Stimulated activated CD4-positive, alpha-beta T cell treated with anti-CD3 and anti-CD28 coated beads, Interleukin-1b, Interleukin-23, amount 100 ng/mL, for 1 hour (primary cell): ENCODE results near the gene RPRD2.
A peak's percentile ranks its signal among the peaks of the same experiment; 100 is the strongest.

Source experiments
- DNase-seq, 2 donors: peaks; one replicate each; pipeline ENCODE4 v3.0.0-alpha.2; 2020; ENCODE audit warnings: low read depth in 2 of 2

RPRD2 gene

DNA sequence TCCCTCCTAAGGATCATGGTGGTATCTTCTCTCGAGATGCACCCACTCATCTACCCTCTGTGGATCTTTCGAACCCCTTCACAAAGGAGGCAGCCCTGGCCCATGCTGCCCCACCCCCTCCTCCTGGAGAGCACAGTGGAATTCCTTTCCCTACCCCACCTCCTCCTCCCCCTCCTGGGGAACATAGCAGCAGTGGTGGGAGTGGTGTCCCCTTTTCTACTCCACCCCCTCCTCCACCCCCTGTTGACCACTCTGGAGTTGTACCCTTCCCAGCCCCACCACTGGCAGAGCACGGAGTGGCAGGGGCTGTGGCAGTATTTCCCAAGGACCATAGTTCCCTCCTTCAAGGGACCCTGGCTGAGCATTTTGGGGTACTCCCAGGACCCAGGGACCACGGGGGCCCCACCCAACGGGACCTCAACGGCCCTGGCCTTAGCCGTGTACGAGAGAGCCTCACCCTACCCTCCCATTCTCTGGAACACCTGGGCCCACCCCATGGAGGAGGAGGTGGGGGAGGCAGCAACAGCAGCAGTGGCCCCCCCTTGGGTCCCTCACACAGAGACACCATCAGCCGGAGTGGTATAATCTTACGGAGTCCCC is 108.8 kb downstream of the RPRD2 start:
- no peak for DNase-seq

DNA sequence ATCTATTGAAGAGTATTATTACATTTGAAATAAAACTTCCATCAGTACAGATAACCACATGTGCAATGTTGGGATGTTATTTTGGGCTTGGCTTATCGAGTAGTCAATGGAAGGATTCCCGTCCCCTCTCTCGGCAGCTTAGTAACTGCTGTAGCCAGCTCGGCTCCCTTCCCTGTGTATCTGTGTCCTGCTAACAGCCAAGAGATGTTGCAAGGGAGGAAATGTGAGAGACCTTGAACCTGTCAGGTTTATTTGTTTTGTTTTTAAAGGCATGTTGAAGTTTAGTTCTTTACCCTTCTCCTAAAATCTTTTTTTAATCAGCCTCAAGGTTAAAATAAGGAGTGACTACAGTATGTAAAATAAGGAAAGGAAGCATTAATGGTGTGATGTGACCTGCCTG is 109.7 kb downstream of the RPRD2 start:
- DNase-seq, result no peak

DNA sequence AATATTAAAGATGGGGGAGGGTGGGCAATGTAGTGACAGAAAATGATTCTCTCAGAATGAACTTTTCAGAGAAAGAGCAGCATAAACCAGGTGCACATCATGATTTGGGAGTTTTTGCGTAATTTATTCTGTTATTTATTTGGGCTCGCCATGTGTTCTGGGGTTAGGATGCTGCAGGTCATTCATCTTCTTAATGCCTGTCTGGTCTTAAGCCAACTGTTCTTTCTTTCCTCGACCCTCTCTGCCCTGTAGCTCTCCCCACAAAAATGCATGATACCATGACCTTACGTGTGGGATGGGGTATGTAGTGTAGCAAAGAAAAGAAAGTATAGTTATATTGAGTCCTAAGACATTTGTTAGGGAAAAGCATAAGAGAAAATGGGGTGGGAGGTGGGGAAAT is 110.9 kb downstream of the RPRD2 start:
- no peak for DNase-seq

DNA sequence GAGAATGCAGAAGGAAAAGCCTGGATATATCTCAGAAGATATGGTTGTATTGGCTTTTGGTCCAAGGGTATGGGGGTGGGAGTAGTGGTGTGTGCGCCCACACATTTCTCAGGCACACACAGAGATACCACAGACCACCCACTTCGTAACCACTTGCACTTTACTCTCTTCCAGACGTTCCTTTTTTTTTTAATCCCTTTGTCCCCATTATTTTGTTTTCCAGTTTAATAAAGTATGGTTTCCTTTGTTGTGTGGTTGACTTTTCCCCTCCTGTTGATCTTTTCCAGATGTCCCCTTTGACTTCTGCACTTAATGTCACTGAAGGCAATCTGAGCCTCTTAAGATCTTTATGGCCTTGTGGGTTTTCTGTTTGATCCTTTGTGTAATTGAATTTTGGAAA is 112.8 kb downstream of the RPRD2 start:
- DNase-seq, result no peak

DNA sequence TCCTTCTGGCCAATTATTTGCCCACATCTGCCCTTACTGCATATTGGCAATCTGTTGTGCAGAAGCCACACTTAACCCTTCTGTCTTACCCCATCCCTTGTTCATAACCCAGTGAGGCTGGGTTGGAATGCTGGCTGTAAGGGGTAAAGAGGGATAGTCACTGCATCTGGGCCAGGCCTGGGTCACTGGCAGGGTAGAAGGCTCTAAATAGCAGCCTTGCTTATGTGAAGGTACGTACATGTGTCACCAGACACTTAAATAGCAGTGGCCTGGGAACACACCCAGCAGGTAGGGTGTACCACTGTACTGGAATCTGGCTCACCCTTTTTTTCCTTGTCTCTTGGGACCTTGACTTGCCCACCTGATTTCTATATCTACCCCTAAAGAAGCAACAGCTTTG is 113.4 kb downstream of the RPRD2 start:
- DNase-seq, result no peak

DNA sequence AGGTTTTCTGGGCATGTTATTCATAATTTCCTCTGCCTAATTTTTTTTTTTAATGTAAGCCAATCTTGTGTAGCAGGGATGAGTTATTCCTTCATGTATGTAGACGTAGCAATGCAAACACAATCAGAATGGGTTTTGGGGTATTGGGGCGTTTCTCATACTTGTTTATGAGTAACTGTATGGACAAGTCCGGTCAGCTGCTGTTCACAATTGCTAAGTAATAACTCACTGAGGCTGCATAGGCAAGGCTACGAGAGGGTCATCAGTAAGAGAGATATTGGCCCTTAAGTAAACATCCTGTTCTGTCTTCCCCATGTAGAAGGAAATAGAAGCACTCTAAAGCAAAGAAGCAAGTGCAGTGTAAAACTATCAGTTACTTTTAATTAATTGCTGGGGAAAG is 113.8 kb downstream of the RPRD2 start:
- no peak for DNase-seq

DNA sequence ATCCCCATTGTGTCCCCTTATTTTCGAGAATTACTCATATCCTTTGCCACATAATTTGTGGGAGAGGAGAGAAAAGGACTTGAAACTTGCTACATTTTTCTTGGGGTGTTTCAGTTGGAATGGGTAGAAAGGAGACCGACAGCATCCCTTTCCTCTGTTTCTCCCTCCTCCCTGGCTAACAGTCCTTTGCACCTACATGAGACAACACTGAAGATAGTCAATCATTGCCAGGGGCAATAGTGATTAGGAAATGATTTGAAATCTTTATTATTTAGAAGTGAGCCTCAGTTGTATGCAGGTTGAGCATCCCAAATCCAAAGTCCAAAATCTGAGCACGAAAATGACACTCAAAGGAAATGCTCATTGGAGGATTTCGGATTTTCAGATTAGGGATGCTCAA is 115.4 kb downstream of the RPRD2 start:
- DNase-seq, result no peak

DNA sequence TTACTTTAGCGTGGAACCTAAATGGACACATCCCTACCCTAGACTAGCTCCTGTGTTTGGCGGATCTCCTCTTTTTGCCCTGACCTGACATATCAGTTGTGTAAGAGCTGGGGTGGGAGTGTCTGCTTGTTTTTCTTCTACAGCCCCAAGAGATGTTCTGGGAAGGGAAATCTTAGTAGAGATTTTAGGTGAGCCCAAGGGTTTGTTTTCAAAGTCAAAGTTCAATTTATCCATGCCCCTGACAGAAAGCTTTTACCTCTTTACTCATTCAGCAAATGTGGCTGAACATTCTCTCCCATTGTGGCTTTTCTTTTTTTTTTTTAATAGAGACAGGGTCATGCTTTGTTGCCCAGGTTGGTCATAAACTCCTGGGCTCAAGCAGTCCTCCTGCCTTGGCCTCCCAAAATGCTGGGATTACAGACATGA is 116.0 kb downstream of the RPRD2 start:
- no peak for DNase-seq

DNA sequence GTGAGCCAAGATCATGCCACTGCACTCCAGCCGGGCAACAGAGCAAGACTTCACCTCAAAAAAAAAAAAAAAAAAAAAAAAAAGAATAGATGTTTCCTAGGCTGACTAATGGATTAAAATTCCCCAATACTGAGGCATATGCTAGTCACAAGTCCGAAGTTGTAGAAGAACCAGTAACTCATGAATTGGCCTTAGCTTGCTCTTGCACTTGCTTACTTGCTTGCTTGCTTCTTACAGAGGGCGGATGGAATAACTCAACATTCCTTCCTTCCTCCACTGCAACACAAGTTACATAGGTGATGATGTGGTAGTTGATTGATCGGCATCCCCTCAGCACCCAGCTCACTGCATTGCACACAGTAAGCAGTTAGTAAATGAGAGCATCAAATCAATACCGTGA is 120.5 kb downstream of the RPRD2 start:
- no peak for DNase-seq

DNA sequence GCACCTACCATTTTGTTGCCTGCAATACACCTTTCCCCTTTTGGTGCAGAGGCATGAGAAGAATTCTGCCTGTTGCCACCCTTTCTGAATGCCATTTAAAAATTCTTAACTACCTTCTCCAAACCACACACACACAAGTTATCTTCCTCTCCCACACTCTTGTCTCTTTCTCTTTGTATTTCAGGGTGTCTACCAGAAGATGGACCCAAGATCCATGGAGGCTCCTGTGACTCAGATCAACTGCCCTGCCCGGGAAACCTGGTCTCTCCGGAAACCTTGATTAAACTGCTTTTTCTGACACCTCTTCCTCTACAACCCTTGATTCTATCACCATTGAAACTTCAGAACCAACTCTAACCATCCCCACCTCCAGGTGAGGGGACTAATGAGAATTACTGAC is 120.9 kb downstream of the RPRD2 start:
- DNase-seq, result no peak

DNA sequence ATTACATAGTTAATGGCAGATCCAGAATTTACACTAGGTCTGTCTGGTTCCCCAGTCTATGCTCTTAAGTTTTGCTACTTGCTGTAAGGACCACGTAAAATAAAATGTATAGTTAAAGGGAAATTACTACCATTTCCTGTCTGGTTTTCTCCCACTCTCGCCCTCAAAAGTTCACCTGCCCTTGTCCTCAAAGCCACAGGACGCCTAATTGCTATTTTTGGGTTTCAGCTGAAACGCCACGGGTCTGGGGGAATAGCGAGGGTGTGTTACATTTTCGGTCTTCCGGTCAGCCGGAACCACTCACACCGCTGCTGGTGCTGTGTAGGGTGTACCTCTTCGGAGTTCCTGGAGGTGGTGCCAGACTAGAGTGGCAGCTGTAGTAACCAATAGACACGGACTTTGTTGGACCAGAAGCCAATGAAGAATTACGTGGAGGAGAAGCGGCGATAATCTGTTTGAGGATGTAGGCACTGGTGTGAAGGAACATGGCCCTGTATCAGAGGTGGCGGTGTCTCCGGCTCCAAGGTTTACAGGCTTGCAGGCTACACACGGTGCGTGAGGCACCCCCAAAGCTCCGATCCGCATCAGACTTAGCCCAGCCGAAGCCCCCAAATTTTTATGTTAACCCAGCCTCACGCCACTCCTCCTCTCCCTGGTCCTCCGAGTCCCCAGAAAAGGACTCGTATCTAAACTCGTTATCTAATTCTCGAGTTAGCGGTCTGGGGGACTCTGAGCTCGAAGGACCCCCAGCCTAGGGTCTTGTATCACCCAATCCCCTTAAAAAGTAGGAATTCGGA is 123.2 kb downstream of the RPRD2 start, which contains the start of gene TARS2:
Gene TARS2, plus strand, starts transcription at position 454 of the 797 bp plus-strand sequence. Its CDS starts 32 bp downstream, at position 486.
- peak; percentile 82 to 89 for DNase-seq

DNA sequence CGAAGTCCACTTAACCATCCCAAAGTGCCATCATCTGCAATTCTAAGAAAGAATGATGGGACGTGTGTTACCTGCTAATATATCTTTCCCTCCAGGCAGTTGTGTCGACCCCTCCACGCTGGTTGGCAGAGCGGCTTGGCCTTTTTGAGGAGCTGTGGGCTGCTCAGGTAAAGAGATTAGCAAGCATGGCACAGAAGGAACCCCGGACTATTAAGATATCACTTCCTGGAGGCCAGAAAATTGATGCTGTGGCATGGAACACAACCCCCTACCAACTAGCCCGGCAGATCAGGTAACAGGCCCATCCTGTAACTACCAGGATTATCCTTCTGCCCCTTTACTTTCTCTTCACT is 123.8 kb downstream of the RPRD2 start:
- DNase-seq, result no peak

DNA sequence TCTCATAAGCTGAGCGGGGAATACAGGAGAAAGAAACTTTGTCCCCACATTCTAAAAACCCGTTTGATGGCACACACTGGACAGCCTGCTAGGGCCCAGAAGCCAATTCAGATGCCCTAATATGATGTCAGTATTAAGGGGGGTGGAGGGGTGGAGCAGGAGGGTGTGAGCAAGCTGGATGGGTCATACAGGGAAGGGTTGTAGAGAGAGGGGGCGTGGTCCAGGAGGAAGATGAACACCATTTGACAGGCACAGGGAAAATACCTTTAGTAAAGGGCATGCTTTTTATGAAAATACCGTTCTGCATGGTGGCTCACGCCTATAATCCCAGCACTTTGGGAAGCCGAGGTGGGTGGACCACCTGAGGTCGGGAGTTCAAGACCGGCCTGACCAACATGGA is 129.2 kb downstream of the RPRD2 start:
- DNase-seq, result no peak

DNA sequence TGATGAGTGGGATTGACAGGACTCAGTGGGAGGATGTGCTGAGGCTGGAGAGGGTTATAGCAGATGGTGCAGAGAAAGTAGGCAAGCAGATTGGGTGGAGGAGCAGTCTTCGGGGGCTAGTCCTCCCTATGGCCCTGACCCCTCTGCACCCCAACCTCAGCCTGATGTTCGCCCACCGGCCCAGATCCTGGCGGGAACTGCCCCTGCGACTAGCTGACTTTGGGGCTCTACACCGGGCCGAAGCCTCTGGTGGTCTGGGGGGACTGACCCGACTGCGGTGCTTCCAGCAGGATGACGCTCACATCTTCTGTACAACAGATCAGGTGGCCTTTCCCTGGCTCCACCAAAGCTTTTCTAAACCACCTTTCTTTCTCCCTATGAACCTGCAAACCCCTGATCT is 134.4 kb downstream of the RPRD2 start:
- DNase-seq, result no peak

DNA sequence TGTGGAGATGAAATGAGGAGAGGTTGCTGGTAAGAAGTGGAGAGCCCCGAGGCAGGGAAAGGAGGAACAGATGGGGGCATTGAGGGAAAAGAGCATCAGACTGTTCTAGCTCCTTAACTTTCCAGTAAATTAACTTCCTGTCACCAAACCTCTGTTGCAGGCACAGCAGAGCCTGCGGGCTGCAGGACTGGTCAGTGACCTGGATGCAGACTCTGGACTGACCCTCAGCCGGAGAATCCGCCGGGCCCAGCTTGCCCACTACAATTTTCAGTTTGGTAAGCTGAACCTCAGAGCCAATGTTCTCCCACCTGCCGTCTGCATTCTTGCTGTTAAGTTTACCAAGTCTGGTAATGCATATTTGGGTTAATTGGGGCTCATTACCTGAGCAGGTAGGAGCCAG is 141.5 kb downstream of the RPRD2 start:
- DNase-seq, result no peak

DNA sequence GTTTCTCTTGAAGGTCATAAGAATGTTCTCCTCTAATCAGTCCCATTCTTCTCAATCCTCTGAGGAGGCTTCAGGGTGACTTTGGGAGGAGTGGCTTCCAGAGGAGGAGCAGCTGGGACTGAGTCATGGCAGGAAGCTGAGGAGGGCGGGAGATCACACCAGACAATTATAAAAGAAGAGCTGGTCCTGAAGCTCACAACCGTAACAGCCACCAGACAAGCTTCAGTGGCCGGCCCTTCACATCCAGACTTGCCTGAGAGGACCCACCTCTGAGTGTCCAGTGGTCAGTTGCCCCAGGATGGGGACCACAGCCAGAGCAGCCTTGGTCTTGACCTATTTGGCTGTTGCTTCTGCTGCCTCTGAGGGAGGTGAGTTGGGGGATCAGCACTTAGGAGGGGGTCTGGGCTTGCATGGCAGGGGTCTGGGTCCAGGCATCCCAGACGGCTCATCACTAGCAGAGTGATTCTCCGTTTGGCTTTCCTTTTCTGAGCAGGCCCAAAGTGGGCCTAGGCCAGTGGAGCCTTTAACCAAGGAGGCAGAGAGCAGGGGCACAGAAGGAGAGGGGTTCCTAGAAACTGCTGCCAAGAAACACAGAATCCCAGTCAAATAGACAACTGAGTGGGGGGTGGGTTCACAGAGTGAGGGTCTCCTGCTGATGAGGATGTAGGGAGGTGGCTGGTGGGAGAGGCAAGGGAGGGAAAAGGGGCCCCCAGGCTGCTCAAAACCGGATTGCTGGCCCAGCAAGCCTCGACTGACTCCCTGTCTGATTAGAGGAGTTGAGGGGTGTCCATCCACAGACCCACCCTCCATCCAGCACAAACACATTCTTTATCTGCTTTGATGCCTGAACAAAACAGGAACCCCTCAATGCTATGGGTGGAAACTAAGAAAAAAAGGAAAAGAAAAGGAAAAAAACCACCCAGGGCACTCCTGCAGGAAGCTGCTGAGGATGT is 144.2 kb downstream of the RPRD2 start, which contains the start of gene ECM1:
Gene ECM1, plus strand, starts transcription at position 198 of the 953 bp plus-strand sequence. Its CDS starts 101 bp downstream, at position 299.
- DNase-seq, result no peak

DNA sequence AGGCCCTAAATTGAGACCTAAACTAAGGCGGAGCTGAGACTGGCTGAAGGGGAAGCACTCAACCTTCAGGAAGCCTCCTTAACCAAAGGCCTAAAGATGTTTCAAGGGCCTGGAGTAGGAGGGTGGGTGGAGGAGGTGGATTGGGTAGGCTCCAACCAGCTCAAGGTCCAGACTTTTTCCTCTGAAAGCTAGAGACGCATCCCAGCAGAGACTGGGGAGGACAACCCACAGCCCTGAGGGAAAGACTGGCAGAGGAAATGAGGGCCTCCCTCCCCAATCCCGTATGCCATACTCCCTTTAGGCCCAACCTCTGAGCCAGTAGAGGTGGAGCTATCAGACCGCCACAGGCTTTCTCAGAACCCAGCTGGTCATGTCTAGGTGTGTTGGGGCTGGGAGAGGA is 145.0 kb downstream of the RPRD2 start:
- no peak for DNase-seq

DNA sequence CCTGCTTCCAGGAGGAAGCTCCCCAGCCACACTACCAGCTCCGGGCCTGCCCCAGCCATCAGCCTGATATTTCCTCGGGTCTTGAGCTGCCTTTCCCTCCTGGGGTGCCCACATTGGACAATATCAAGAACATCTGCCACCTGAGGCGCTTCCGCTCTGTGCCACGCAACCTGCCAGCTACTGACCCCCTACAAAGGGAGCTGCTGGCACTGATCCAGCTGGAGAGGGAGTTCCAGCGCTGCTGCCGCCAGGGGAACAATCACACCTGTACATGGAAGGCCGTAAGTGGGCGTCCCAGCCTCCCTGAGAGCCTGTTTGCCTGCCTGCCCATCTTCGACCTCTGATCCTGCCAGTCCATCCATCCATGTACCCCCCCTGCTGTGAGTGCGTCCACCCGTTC is 147.6 kb downstream of the RPRD2 start:
- no peak for DNase-seq

DNA sequence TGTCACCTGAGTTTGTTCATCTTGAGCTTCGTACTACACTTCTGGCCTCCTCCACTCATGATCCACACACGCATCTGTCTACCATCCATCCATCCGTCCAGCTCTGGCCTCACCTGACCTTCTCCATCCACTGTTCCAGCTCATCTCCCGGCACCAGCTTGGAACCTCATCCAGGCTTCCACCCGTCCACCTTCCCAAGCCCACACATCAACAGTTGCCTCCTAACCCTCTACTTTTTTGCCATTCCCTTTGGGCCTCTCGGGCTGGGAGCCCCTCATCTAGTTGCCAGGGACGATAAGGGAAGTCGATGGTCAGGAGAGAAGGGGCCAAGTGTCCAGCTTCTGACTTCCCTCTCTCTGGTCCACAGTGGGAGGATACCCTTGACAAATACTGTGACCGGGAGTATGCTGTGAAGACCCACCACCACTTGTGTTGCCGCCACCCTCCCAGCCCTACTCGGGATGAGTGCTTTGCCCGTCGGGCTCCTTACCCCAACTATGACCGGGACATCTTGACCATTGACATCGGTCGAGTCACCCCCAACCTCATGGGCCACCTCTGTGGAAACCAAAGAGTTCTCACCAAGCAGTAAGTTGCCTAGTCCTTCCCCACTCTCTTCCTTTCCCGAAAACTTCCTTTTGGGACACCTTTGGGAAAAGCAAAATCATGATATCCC is 148.2 kb downstream of the RPRD2 start:
- no peak for DNase-seq

DNA sequence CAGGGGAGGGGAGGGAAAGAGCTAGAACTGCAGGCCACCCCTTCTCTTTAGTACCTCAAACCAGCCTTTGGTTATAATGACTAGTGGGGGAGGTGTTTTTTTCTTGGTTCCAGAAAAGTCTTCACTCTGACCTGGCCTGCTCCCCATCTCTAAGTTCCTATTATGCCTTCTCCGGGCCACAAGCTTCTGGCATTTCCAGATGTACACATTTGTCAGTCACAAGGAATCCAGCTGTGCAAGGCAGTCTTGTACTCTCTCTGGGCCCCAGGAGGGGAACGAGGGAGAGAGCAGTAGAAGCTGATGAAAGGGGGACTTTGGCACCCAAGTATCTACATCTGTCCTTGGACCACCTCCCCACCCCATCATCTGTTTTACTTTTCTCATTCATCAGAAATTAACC is 148.9 kb downstream of the RPRD2 start:
- DNase-seq, result no peak

DNA sequence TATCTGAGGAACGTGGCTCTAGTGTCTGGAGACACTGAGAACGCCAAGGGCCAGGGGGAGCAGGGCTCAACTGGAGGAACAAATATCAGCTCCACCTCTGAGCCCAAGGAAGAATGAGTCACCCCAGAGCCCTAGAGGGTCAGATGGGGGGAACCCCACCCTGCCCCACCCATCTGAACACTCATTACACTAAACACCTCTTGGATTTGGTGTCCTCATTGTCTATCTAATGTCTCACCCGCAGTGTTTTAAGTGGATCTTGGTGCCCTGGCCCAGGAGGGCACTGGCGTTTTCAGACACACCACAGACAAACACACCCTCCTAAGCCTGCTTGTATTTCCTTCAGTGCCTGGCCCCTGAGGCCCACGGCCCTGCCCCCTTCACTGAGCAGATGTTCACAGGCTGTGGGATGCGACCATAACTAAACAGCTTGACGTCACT is 149.4 kb downstream of the RPRD2 start:
- DNase-seq, result no peak

DNA sequence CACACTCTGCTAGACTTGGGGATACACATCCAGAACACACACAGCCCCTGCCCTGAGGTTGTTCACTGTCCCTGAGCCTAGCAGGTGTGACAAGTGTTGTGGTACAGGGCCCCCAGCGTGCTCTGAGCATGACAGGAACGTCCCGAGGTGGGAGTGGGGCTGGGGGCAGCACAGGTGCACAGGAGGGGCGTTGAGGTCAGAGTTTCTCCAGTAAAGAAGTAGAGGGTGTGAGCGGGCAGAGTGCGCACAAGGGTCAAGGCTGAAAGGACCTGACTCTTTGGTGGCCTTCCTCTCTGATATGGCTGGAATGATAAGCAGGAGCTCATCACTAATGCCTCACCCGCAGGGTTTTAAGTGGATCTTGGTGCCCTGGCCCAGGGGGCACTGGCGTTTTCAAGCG is 150.3 kb downstream of the RPRD2 start:
- DNase-seq, result no peak
